HG03135 (cell line): Measurements from ENCODE around the gene ITIH2.
"Not testable (repeated sequence)": the region's sequence is repeated elsewhere in the genome, so short reads cannot be mapped to it uniquely, and the experiment has no call there.

Source experiments
- ATAC-seq: cut with Tn5 transposase; IDR thresholded peaks from one replicate; pipeline ENCODE4 v1.9.1; 2021; ENCODE audit warnings: mild to moderate bottlenecking, moderate library complexity; ENCODE audit not compliant: unreplicated experiment

Gene ITIH2

GRCh38 chr10:7703140-7703539 is at the start of gene ITIH2:
ITIH2 (plus strand) TSS chr10:7703316; CDS start chr10:7703435, 119 bp downstream.
- no peak for ATAC-seq

GRCh38 chr10:7657079-7657478 is 46.0 kb upstream of the ITIH2 start:
- not testable (repeated sequence) for ATAC-seq

GRCh38 chr10:7657552-7657951 is 45.6 kb upstream of the ITIH2 start:
- no peak for ATAC-seq

- ATAC-seq: no peak
These were observed 43.6 kb upstream of the ITIH2 start for GRCh38 chr10:7659560-7659959.

GRCh38 chr10:7662522-7662921 is 40.6 kb upstream of the ITIH2 start:
- no peak for ATAC-seq

GRCh38 chr10:7664707-7665106 is 38.4 kb upstream of the ITIH2 start:
- ATAC-seq: no peak

- ATAC-seq: no peak
These were observed 37.3 kb upstream of the ITIH2 start for GRCh38 chr10:7665767-7666166.

- no peak for ATAC-seq
These were observed 36.7 kb upstream of the ITIH2 start, which contains the start of gene ITIH5 for GRCh38 chr10:7666253-7667023. ITIH5 (minus strand) TSS chr10:7666966; CDS start chr10:7666892, 74 bp downstream.

GRCh38 chr10:7667262-7668141 is 35.6 kb upstream of the ITIH2 start:
- no peak for ATAC-seq

- ATAC-seq: no peak
These were observed 33.0 kb upstream of the ITIH2 start for GRCh38 chr10:7670157-7670556.

- ATAC-seq: no peak
These were observed 30.6 kb upstream of the ITIH2 start for GRCh38 chr10:7672341-7673134.

- ATAC-seq: no peak
These were observed 23.9 kb upstream of the ITIH2 start for GRCh38 chr10:7679256-7679655.

- not testable (repeated sequence) for ATAC-seq
These were observed 23.0 kb upstream of the ITIH2 start for GRCh38 chr10:7680078-7680477.

- no peak for ATAC-seq
These were observed 16.6 kb upstream of the ITIH2 start for GRCh38 chr10:7686351-7687171.

GRCh38 chr10:7687228-7687907 is 15.7 kb upstream of the ITIH2 start:
- ATAC-seq: peak; percentile 97

- ATAC-seq: no peak
These were observed 13.5 kb upstream of the ITIH2 start for GRCh38 chr10:7689591-7689990.

GRCh38 chr10:7690885-7691597 is 12.1 kb upstream of the ITIH2 start:
- not testable (repeated sequence) for ATAC-seq

GRCh38 chr10:7692368-7692767 is 10.7 kb upstream of the ITIH2 start:
- ATAC-seq: not testable (repeated sequence)

- not testable (repeated sequence) for ATAC-seq
These were observed 9.9 kb upstream of the ITIH2 start for GRCh38 chr10:7693194-7693593.
